ENCODE data around the gene SFN.
A peak's percentile ranks its signal among the peaks of the same experiment; 100 is the strongest.

GRCh38 chr1:26864610-26865480 lies 1.9 kb downstream of the SFN start:
- TF ChIP-seq MAX (CRISPR knock-in tag; IDR thresholded peaks at IDR 0.05) (peak; percentile 85), CTCF (IDR thresholded peaks at IDR 0.05) (no peak), PRRX2 (CRISPR knock-in tag; IDR thresholded peaks at IDR 0.05) (no peak), MXD4 (CRISPR knock-in tag; IDR thresholded peaks at IDR 0.05; ENCODE audit: borderline replicate concordance) (no peak), IRF1 (CRISPR knock-in tag; IDR thresholded peaks at IDR 0.05) (0 out of 2 replicates have a peak, but pooled peaks have one; percentile 18)

All from WTC11 (cell line).